ENCODE data around the gene CALU. TPM values are rescaled to one million over a fixed set of nuclear protein-coding genes. Genes with fewer than 3 reads are reported as not detected.

Gene CALU
- polyA plus RNA-seq, 1 donor from 2014 or later, result 38.1 TPM

GRCh38 chr7:128737867-128738385 is 1.2 kb upstream of the CALU start:
- no peak overlapping the region for H3K9ac ChIP-seq (ENCODE audit: low read length)

DNA sequence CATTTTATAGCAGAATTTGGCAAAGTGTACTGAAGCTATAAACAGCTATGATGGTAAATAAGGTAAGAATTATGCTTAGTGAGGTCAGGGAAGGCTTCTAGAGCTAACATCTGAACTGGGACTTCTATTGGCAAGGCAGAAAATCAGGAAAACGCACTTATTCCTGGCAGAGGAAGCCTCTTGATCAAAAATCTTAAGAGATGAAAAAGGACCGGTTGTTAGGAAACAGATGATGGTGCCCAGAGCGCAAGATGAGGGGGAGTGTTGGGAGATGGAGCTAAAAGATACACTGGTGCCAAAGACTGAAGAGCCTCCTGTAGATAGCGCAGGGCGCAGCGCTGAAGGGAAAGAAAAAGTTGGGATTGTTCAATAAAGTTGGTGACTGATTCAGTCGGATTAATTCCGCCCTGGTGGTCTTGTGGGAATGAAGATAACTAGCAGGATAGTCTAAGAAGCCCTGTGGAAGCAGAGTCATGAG is 550 bp upstream of the CALU start:
- Histone ChIP-seq H3K9me2 (ENCODE audit: insufficient read depth, low read length) (no peaks in the 10 kb centered on the region), H3K4me2 (ENCODE audit: low read length) (peak overlapping the region; percentile 31), H2AFZ (ENCODE audit: low read depth, low read length) (peak overlapping the region; percentile 36), H3K9me3 (ENCODE audit: low read length) (no peaks in the 10 kb centered on the region), H3K9ac (ENCODE audit: low read length) (peak overlapping the region; percentile 22), H3F3A (ENCODE audit: insufficient read depth, low read length, poor library complexity, severe bottlenecking) (peaks cover 4% of the 10 kb centered on the region), H3K4me3 (ENCODE audit: low read length) (peak overlapping the region; percentile 89), H3K79me2 (replicated peaks; ENCODE audit: insufficient read depth, low read length) (peaks cover 41% of the 10 kb centered on the region), H3K27me3 (ENCODE audit: insufficient read depth, low read depth, low read length) (no peaks in the 10 kb centered on the region), H4K20me1 (ENCODE audit: insufficient read depth) (no peaks in the 10 kb centered on the region), H3K27ac (ENCODE audit: low read length) (no peak overlapping the region), H3K36me3 (ENCODE audit: insufficient read depth, low read length) (no peaks in the 10 kb centered on the region)
- TF ChIP-seq RAD21 (conservative IDR thresholded peaks at IDR 0.05), result no peak
- TF ChIP-seq SMC3 (conservative IDR thresholded peaks at IDR 0.05; ENCODE audit: poor library complexity), result no peak
- TF ChIP-seq EZH2 (IDR thresholded peaks at IDR 0.05; ENCODE audit: borderline replicate concordance, insufficient read depth, low read length, poor library complexity, severe bottlenecking), result no peak
- TF ChIP-seq EP300 (conservative IDR thresholded peaks at IDR 0.05; ENCODE audit: poor library complexity, severe bottlenecking), result no peak
- TF ChIP-seq POLR2AphosphoS5 (IDR thresholded peaks at IDR 0.05), result no peak
- no peak for TF ChIP-seq TAF1 (IDR thresholded peaks at IDR 0.05; ENCODE audit: low read depth)
- TF ChIP-seq REST (IDR thresholded peaks at IDR 0.05; ENCODE audit: borderline replicate concordance), result no peak

More at GRCh38 chr7:128737867-128738385, 1.2 kb upstream of the CALU start:
- Histone ChIP-seq H4K20me1 (ENCODE audit: insufficient read depth) (no peaks in the 10 kb centered on the region), H2AFZ (ENCODE audit: low read depth, low read length) (no peak overlapping the region), H3K79me2 (replicated peaks; ENCODE audit: insufficient read depth, low read length) (peaks cover 34% of the 10 kb centered on the region), H3F3A (ENCODE audit: insufficient read depth, low read length, poor library complexity, severe bottlenecking) (peaks cover 4% of the 10 kb centered on the region), H3K4me2 (ENCODE audit: low read length) (no peak overlapping the region), H3K9me2 (ENCODE audit: insufficient read depth, low read length) (no peaks in the 10 kb centered on the region), H3K27ac (ENCODE audit: low read length) (no peak overlapping the region), H3K9me3 (ENCODE audit: low read length) (no peaks in the 10 kb centered on the region), H3K4me3 (ENCODE audit: low read length) (no peak overlapping the region), H3K27me3 (ENCODE audit: insufficient read depth, low read depth, low read length) (no peaks in the 10 kb centered on the region), H3K36me3 (ENCODE audit: insufficient read depth, low read length) (no peaks in the 10 kb centered on the region)
- TF ChIP-seq SMC3 (conservative IDR thresholded peaks at IDR 0.05; ENCODE audit: poor library complexity) (no peak), TAF1 (IDR thresholded peaks at IDR 0.05; ENCODE audit: low read depth) (no peak), REST (IDR thresholded peaks at IDR 0.05; ENCODE audit: borderline replicate concordance) (no peak), EZH2 (IDR thresholded peaks at IDR 0.05; ENCODE audit: borderline replicate concordance, insufficient read depth, low read length, poor library complexity, severe bottlenecking) (no peak), EP300 (conservative IDR thresholded peaks at IDR 0.05; ENCODE audit: poor library complexity, severe bottlenecking) (no peak), RAD21 (conservative IDR thresholded peaks at IDR 0.05) (no peak), POLR2AphosphoS5 (IDR thresholded peaks at IDR 0.05) (no peak), MXI1 (conservative IDR thresholded peaks at IDR 0.05; ENCODE audit: poor library complexity, severe bottlenecking) (no peak)
- TF ChIP-seq, protein P1, sequence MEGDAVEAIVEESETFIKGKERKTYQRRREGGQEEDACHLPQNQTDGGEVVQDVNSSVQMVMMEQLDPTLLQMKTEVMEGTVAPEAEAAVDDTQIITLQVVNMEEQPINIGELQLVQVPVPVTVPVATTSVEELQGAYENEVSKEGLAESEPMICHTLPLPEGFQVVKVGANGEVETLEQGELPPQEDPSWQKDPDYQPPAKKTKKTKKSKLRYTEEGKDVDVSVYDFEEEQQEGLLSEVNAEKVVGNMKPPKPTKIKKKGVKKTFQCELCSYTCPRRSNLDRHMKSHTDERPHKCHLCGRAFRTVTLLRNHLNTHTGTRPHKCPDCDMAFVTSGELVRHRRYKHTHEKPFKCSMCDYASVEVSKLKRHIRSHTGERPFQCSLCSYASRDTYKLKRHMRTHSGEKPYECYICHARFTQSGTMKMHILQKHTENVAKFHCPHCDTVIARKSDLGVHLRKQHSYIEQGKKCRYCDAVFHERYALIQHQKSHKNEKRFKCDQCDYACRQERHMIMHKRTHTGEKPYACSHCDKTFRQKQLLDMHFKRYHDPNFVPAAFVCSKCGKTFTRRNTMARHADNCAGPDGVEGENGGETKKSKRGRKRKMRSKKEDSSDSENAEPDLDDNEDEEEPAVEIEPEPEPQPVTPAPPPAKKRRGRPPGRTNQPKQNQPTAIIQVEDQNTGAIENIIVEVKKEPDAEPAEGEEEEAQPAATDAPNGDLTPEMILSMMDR (IDR thresholded peaks at IDR 0.05; ENCODE audit: poor library complexity, severe bottlenecking), result no peak
